ENCODE measurements around the gene COL4A2.
"Not testable (repeated sequence)": the region's sequence is repeated elsewhere in the genome, so short reads cannot be mapped to it uniquely, and the experiment has no call there.

Gene COL4A2

GRCh38 chr13:110438776-110439175 is 131.7 kb downstream of the COL4A2 start:
- DNase-seq (ENCODE audit: low read depth), result no peak

GRCh38 chr13:110440946-110441731 is 134.1 kb downstream of the COL4A2 start:
- no peak for DNase-seq (ENCODE audit: low read depth)

- no peak for DNase-seq (ENCODE audit: low read depth)
Measured at GRCh38 chr13:110442930-110443621, 136.0 kb downstream of the COL4A2 start.

- DNase-seq (ENCODE audit: low read depth), result no peak
Measured at GRCh38 chr13:110443622-110444225, 136.6 kb downstream of the COL4A2 start.

DNA sequence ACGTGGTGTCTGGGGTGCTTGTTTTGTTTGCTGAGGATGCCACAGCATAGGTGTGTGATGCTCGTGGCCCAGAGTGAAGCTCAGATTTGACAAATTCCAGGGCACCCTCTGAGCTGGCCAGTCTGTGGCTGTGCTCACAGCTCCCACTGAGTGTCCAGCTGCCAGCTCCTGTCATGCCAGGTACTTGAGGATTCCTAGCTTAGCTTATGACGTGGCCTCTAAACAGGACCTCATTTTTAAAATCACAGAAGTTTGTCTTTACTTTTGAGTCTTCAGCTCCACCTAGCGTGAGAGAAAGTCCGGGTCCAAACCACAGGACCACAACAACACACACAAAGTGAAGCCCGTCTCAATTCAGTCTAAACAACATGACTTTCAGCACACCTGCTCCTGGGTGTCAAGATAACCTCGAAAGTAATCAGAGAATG is 137.2 kb downstream of the COL4A2 start:
- no peak for DNase-seq (ENCODE audit: low read depth)

- DNase-seq (ENCODE audit: low read depth), result no peak
Measured at GRCh38 chr13:110445183-110445582, 138.1 kb downstream of the COL4A2 start.

DNA sequence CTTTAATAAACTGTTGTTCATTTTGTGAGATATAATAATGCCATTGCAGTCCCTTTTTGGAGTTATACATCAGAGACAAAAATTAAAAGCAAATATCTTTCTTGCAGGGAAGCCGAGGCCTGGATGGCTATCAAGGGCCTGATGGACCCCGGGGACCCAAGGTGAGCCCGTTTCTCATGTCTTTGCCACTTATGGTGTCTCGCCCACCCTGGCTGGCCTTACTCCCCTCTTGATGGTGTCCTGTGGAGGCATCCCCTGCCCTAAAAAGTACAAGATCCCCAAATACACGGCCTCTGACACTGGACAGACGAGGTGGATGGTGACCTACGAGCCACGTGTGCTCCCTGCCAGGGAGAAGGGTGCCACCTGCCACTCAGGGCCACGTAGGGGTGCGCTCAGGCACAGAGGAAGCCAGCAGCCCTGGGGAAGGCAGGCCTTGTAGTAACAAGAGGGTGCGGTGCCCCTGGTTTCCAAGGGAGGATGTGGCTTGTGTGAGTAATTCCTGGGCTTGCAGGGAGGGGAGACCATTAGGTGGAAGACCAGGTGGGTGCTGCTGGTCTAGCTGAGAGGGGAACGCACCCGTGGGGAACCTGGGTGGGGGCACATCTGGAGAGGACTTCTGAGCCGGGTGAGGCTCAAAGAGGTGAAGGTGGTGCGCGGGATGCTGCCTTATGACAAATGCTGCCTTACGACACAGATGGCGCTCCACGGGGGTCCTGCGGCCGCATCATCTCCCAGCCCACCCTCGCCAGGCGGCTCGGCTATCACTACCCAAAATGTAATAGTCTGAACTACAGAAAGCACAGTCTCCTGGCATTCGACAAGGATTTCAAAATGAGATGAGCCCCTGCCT is 138.9 kb downstream of the COL4A2 start:
- DNase-seq (ENCODE audit: low read depth), result no peak

- DNase-seq (ENCODE audit: low read depth), result no peak
Measured at GRCh38 chr13:110446575-110446890, 139.4 kb downstream of the COL4A2 start.

- DNase-seq (ENCODE audit: low read depth), result no peak
Measured at GRCh38 chr13:110447058-110447511, 140.0 kb downstream of the COL4A2 start.

DNA sequence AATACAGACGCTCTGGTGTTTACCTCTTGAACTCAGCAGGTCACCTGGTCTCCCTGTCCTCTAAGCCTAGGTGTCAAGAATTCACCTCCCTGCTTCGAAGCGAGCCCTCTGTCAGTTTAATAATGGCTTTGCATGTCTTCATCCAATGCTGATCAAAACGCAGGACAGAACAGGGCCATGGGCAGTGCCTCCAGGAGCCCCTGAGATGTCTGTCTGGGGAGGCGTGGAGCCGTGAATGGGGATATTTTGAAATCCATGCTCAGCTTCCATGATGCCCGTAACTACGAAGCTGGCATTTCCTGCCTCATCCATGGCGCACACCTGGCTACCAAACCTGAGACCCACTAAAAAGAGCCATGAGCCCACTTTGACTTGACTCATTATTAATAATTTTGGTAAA is 140.7 kb downstream of the COL4A2 start:
- no peak for DNase-seq (ENCODE audit: low read depth)

DNA sequence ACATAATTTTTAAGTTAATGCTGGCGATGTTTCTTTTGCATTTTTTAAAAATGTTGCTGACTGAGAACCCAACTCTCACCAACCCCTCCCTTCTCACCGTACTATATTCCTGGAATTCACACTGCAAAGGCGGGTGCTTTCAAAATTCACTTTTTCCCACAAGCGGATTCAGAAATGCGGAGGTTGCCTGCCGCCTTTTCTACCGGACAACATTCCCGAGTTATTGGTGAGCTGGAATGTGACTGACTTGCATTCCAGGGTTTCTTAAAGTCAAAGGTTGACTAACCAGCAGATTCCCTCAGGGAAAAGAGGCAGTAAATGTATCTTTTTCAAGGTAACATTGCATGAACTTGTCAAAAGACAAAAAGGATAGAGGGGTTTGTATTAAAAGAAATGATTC is 141.1 kb downstream of the COL4A2 start:
- DNase-seq (ENCODE audit: low read depth), result no peak

- no peak for DNase-seq (ENCODE audit: low read depth)
Measured at GRCh38 chr13:110448677-110449076, 141.6 kb downstream of the COL4A2 start.

- DNase-seq (ENCODE audit: low read depth), result no peak
Measured at GRCh38 chr13:110449219-110450015, 142.3 kb downstream of the COL4A2 start.

- DNase-seq (ENCODE audit: low read depth), result no peak
Measured at GRCh38 chr13:110450016-110450900, 143.2 kb downstream of the COL4A2 start.

- DNase-seq (ENCODE audit: low read depth), result no peak
Measured at GRCh38 chr13:110450941-110451730, 144.1 kb downstream of the COL4A2 start.

DNA sequence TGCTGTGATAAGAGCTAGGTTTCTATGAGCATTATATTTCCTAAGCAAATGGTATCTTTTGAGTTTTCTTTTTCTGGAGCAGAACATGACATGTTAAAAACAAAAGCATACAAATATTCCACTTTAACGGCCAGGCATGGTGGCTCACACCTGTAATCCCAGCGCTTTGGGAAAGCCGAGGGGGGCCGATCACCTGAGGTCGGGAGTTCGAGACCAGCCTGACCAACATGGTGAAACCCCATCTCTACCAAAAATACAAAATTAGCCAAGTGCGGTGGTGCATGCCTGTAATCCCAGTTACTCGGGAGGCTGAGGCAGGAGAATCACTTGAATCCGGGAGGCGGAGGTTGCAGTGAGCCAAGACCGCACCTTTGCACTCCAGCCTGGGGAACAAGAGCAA is 146.0 kb downstream of the COL4A2 start:
- not testable (repeated sequence) for DNase-seq (ENCODE audit: low read depth)

DNA sequence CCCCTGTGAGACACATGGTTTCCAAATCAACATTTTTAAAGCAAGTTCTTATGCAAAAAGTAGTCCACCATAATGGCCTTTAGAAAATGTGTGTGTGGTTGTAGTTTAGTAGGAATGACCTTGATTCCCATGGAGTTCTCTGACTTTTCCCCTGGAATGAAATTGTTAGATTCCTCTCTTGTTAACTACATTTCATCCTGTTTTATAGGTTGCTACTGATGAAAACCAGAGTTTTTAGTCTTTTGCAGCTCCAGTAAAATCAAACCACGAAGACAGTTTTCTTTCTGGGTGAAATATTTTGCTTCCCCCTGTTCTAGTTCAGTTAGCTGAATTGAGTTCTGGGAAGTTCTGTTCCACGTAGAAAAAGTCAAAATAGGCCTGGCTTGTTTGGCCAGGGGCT is 146.7 kb downstream of the COL4A2 start:
- no peak for DNase-seq (ENCODE audit: low read depth)

GRCh38 chr13:110454227-110454859 is 147.3 kb downstream of the COL4A2 start:
- DNase-seq (ENCODE audit: low read depth), result no peak

DNA sequence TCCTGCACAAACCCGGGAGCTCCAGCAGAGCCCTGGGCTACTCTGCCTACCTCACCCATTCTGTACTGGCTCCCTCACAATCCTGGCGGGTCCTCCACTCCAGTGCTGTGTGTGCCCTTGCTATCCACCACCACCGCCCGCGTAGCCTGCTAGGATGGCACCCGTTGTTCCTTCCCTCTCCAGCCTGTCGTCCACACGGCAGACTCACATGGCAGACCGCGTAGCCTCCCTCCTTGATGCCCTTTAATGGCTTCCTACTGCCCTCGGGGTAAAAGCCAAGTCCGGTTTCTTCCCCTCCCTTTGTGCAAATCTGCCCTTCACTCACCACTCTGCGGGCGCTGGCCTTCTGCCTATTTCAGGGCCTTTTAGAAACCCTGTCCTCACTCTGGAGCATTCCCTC is 147.9 kb downstream of the COL4A2 start:
- DNase-seq (ENCODE audit: low read depth), result no peak
